Epithelial cell of esophagus (primary cell): ENCODE data around the gene ADGRD1.

ENCODE experiments used
- DNase-seq: peaks from one replicate; pipeline ENCODE4 v3.0.0; 2010; ENCODE audit warnings: low read depth
- H3K4me3 ChIP-seq: 2 replicates; pipeline ENCODE4 v1.5.1; 2011; ENCODE audit warnings: mild to moderate bottlenecking, low read length, control low read depth
- CTCF ChIP-seq: IDR thresholded peaks from 2 replicates; pipeline ENCODE4 v1.5.1; 2011; ENCODE audit warnings: low read depth, mild to moderate bottlenecking, low read length, control low read depth, inconsistent platforms; ENCODE audit not compliant: insufficient read depth; ENCODE audit errors: missing control alignments

Gene ADGRD1

GRCh38 chr12:130987151-130987931 is 33.6 kb downstream of the ADGRD1 start:
- no peak for TF ChIP-seq CTCF
- H3K4me3 ChIP-seq, result no peak overlapping the region

GRCh38 chr12:130988261-130988660 is 34.6 kb downstream of the ADGRD1 start:
- H3K4me3 ChIP-seq, result no peak overlapping the region
- no peak for DNase-seq
- TF ChIP-seq CTCF, result no peak

More at GRCh38 chr12:130987151-130987931, 33.6 kb downstream of the ADGRD1 start:
- DNase-seq, result no peak

GRCh38 chr12:130988751-130989150 is 35.0 kb downstream of the ADGRD1 start:
- no peak overlapping the region for H3K4me3 ChIP-seq
- no peak for TF ChIP-seq CTCF
- no peak for DNase-seq

GRCh38 chr12:130989391-130989790 is 35.7 kb downstream of the ADGRD1 start:
- DNase-seq, result no peak
- H3K4me3 ChIP-seq, result no peak overlapping the region
- TF ChIP-seq CTCF, result no peak

- no peak for TF ChIP-seq CTCF
- DNase-seq, result no peak
- no peak overlapping the region for H3K4me3 ChIP-seq
Observed at GRCh38 chr12:130990034-130990433, 36.3 kb downstream of the ADGRD1 start.

- DNase-seq, result no peak
- no peak overlapping the region for H3K4me3 ChIP-seq
- TF ChIP-seq CTCF, result no peak
Observed at GRCh38 chr12:130992448-130992847, 38.7 kb downstream of the ADGRD1 start.
